ENCODE data around the gene PUS7L. TPM values are rescaled to one million over a fixed set of nuclear protein-coding genes. Genes with fewer than 3 reads are reported as not detected.
A peak's percentile ranks its signal among the peaks of the same experiment; 100 is the strongest.
"Not testable (repeated sequence)": the region's sequence is repeated elsewhere in the genome, so short reads cannot be mapped to it uniquely, and the experiment has no call there.

The PUS7L gene
- total RNA-seq, 1 donor from 2014 or later: 15.1 TPM

GRCh38 chr12:43749016-43749415, 9.6 kb downstream of the PUS7L start:
- DNase-seq (ENCODE audit: low read depth, low spot score): no peak

DNA sequence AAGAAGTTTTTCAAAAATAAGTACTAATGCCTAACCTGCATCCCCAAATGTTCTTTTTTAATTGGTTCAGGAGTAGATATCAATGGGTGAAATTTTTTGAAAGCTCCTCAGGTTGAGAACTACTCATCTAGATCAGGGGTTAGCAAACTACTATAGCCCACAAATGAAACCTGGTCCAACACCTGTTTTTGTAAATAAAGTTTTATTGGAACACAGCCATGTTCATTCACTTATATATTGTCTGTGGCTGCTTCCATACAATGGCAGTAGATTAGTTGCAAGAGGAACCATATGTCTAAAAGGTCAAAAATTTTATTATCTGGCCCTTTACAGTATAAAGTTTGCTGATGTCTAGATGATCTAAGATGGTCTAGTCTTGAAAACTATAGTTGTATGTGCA, 13.8 kb downstream of the PUS7L start:
- no peak for DNase-seq (ENCODE audit: low read depth, low spot score)

DNA sequence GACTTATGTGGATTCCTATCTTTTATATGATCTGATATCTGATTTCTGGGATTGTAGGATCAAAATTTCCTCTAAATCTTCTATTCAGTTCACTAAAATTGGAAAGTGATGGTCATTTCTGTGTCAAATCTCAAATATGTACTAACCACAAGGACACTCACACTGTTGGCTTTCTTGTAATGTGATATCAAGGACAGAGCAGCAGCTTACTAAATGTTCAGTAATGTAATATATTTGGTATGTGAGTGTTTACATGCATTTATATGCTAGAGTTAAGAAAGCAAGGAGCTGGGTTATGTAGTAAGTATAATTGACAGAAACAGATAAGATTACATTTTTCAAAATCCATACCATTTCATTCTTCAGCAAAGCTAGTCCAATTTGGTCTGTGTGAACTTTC, 16.5 kb downstream of the PUS7L start:
- DNase-seq (ENCODE audit: low read depth, low spot score): no peak

- no peak for DNase-seq (ENCODE audit: low read depth, low spot score)
These were observed 18.0 kb downstream of the PUS7L start for GRCh38 chr12:43740511-43741100.

- no peak for DNase-seq (ENCODE audit: low read depth, low spot score)
These were observed 20.9 kb downstream of the PUS7L start for GRCh38 chr12:43737646-43738045.

- no peak for DNase-seq (ENCODE audit: low read depth, low spot score)
These were observed 21.6 kb downstream of the PUS7L start for GRCh38 chr12:43736927-43737440.

DNA sequence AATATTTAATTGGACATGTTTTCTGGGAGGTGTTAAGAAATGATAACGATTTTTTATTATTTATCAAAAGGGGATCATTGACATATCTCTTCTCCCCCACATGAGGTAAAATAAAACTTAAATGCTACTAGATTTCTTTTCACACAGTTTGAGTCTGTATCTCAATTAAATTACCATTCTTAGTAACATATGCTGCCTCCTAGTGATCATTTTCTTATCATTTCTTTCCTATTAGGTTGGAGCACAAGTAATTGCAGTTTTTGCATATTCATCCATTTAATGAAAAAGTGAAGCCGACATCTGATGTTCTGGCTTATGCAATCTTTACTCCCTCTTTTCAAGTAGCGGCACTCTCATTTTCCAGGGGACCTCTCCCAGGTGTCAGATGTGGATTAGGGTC, 24.9 kb downstream of the PUS7L start:
- DNase-seq (ENCODE audit: low read depth, low spot score): no peak

- DNase-seq (ENCODE audit: low read depth, low spot score): no peak
These were observed 28.3 kb downstream of the PUS7L start for GRCh38 chr12:43730283-43730682.

GRCh38 chr12:43728698-43729097, 29.9 kb downstream of the PUS7L start:
- no peak for DNase-seq (ENCODE audit: low read depth, low spot score)

- no peak for DNase-seq (ENCODE audit: low read depth, low spot score)
These were observed 30.5 kb downstream of the PUS7L start for GRCh38 chr12:43728117-43728516.

- no peak for DNase-seq (ENCODE audit: low read depth, low spot score)
These were observed 35.5 kb downstream of the PUS7L start for GRCh38 chr12:43723134-43723533.

DNA sequence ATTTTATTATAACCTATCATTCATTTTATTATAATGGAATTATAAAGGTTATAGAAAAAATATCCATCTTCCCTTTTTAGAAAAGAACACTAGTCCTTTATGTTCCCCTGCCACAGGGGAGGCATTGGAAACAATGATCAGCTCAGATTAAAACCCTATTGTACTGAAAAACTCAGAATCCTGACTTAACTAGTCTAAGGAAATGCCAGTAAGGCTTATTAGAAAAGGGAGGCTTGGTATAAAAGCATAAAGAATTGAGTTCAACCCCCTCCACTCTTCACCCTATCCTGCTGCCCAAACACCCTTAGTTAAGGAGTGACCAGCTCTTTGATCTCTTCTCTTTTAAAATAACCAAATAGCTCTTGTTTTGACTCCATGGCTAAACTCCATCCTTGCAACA, 36.0 kb downstream of the PUS7L start:
- DNase-seq (ENCODE audit: low read depth, low spot score): no peak

DNA sequence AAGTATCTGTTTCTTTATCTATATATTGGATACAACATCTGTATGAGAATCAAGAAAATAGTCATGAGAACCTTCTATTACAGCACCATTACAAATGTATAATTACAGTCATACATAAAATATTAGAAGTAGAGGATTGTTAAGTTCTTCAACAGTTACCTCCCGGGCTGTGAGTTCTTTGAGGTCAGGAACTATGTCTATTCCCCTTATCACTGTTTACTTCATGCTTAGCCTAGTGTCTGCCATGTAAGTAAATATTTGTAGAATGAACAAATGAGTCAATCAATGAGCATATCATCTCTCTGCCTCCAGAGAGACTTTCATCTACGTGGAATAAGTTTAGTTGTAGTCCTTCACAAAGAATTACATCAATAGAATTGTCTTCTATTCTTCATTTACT, 47.2 kb downstream of the PUS7L start:
- DNase-seq (ENCODE audit: low read depth, low spot score): no peak

DNA sequence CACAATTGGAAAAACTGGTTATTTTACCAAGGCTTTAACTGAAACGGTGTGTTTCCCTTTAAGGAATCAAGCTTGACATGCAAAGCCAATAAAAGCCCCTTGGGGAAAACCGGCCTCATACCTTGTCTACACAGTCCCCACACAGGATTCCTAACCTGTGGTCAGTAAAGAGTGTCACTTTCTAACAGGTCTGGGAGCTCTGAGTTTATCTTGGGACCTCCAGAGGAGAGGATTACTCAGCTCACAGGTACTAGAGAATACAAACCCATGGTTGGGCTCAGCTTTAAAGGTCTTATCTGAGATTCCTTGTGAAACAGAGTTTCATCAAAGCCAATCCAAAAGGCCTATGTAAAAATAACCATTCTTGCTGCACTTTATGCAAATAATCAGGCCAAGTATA, 54.8 kb downstream of the PUS7L start:
- DNase-seq (ENCODE audit: low read depth, low spot score): not testable (repeated sequence)

- DNase-seq (ENCODE audit: low read depth, low spot score): not testable (repeated sequence)
These were observed 57.4 kb downstream of the PUS7L start for GRCh38 chr12:43701194-43701593.

DNA sequence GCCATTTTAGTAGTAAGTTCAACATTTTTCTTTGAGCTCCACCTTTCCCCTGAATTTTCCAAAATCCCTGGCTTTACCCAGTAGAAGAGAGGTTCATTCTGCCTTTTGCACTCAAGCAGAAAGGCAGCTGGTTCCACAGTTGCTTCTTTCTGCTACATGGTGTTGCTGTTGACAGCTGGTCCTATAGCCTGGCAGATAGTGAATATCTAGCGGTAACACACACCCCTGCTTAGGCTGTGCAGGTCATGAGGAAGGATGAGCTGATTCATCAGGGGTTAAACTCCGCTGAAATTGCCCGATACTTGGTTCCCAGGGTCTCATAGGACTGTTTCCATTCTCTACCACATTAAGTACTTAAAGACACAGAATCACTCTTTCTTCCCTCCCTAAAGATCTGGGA, 62.4 kb downstream of the PUS7L start:
- no peak for DNase-seq (ENCODE audit: low read depth, low spot score)

GRCh38 chr12:43694879-43695278, 63.7 kb downstream of the PUS7L start:
- no peak for DNase-seq (ENCODE audit: low read depth, low spot score)

DNA sequence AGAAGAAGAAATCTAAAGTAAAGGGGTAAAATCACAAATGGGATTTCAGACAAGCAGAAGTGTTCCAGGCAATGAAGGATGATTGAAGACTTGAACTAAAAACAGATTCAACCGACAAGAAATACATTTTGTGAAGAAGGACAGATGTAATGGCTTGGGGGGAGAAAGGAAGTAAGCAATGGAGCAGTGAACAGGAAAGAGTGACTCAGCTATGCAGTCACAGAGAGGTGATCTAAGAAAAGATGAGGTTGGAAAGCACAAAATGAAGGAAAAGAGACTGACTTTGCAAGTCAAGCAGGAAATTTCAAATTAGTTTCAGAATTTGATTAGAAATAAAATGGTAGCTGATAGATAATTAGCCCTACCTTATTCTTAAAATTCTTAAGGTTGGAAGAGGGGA, 66.5 kb downstream of the PUS7L start:
- DNase-seq (ENCODE audit: low read depth, low spot score): peak; percentile 2

DNA sequence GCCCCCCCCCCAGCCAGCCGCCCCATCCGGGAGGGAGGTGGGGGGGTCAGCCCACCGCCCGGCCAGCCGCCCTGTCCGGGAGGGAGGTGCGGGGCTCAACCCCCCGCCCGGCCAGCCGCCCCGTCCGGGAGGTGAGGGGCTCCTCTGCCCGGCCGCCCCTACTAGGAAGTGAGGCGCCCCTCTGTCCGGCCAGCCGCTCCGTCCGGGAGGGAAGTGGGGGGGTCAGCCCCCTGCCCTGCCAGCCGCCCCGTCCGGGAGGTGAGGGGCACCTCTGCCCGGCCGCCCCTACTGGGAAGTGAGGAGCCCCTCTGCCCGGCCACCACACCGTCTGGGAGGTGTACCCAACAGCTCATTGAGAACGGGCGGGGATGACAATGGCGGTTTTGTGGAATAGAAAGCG, 73.1 kb downstream of the PUS7L start:
- DNase-seq (ENCODE audit: low read depth, low spot score): not testable (repeated sequence)

DNA sequence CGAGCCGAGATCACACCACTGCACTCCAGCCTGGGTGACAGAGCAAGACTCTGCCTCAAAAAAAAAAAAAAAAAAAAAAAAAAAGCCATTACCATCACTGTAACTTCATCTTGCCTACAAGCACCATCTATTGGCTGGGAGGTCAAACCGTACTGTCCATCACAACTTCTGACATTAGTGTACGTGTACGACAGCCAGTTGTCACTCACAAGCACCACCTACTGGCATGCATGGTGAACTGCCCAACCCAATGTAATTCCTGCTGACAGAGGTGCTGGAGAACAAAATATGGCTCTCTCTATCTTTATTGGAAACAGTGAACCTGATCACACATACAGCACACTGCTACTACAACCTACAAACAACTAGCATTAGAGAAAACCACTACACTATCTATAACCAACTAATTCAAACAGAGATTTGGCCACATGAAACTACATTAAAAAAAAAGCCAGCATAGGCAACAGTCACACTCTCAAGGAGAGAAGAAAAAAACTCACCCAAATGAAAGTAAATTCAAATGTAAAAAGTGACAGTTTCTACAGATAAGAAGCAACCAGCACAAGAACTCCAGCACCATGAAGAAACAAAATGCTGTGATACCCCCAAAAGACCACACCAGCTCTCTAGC, 82.3 kb downstream of the PUS7L start:
- no peak for DNase-seq (ENCODE audit: low read depth, low spot score)

DNA sequence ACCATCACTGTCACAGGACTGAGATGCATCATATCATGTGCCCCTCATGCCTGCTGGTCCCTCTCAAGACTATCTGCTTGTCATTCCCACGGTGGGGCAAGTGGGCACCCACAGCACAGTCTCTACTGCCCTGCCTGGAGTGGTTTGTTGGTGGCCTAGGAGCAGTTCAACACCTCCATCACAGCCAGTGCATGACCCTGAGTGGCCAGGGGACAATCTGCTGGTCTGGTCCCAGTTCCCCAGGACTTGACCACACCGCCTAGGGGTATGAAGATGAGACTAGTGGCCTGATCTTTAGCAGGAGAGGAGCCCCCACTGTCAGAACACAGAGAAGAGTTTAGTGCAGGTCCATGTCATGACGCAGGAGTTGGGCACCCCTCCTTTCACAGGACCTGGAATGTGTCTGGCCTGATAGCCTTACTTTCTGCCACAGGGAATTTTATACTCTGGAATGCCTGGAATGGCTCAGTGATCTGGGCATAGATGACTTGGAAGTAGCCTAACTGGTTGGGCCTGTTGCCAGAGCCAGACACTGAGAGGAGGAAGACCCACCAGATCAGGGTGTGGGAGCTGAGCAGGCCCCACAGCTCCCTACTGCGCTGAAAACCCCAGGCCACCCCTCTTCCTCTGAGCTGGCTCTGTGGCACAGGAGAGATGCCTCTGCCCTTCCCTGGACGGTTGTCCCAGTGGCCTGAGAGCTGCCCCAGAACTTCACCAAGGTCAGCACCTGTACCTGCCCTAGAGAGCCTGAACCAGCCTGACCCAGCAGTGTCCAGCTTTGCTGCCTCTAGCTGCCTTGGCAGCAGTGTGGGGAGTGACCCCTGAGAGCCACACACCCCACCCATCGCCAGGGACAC, 83.3 kb downstream of the PUS7L start:
- no peak for DNase-seq (ENCODE audit: low read depth, low spot score)

DNA sequence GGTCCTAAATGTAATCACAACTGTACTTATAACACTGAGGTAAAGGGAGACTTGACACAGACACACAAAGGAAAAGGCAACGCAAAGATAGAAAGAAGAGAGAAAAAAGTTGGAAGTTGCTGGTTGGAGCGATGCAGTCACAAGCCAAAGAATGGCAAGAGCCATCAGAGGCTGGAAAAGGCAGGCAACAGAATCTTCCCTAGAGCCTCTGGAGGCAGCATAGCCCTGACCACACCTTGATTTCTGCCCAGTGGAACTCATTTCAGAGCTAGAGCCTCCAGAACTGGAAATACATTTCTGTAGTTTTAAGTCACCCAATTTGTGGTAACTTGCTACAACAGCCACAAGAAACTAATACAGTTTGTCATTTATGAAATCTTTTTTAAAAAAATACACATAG, 89.2 kb downstream of the PUS7L start:
- no peak for DNase-seq (ENCODE audit: low read depth, low spot score)
